IPS-NIHi7 (cell line): ENCODE data around the gene MAD1L1.

ENCODE experiments used
- DNase-seq: peaks from one replicate; pipeline ENCODE4 v3.0.0; 2012; ENCODE audit warnings: mixed read lengths; ENCODE audit errors: extremely low spot score

Gene MAD1L1

DNA sequence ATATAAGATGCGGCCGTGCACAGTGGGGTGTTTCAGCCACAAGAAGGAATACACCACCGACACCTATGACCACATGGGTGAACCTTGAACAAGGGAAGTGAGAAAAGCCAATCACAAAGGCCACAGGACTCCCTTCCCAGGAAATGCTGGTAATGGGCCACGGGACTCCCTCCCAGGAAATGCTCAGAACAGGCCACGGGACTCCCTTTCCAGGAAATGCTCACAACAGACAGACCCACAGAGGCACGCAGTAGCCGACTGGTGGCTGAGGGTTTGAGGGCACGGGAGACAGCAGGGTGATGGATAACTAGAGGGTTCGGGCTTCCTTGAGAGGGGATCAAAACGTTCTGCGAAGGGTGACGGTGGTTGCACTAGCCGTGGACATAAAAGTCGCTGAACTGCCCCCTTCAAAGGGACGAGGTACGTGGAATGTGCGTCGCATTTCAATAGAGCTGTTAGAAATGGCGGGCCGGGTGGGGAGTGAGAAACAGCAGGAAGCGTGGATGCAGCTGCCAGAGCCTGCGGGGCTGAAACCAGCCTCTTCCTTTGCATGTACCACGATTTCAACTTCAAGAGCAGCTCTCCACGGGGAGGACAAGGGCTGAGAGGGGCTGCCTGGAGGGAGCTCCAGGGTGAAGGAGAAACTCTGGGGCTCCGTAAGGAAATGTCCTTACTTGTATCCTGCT is 288.7 kb downstream of the MAD1L1 start:
- no peak for DNase-seq

DNA sequence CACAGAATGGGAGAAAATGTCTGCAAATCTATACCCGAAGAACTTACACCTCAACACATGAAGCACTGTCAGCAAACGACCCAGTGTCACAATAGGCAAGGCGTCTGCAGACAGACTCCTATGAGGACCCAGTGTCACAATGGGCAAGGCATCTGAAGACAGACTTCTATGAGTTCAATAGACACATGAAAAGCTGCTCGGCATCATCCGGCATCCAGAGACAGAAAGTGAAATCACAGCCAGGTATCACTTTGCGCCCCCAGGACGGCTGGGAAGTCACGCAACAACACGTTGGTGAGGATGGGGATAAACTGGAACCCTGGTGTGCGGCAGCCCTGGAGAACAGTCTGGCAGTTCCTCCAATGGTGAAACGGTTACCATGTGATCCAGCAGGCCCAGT is 289.4 kb downstream of the MAD1L1 start:
- DNase-seq = no peak

DNA sequence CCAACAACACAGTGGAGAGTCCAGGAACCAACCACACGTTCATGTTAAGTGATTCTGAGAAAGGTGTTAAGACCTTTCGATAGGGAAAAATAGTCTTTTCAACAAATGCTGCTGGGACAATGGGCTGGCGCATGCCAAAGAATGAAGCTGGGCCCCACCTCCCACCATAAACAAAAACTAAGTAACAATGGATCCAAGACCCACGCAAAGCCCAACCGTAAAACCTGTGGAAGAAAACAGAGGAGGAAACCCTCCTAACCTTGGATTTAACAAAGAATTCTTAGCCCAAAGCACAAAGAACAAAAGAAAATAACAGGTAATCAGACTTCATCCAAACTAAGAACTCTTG is 289.8 kb downstream of the MAD1L1 start:
- no peak for DNase-seq

DNA sequence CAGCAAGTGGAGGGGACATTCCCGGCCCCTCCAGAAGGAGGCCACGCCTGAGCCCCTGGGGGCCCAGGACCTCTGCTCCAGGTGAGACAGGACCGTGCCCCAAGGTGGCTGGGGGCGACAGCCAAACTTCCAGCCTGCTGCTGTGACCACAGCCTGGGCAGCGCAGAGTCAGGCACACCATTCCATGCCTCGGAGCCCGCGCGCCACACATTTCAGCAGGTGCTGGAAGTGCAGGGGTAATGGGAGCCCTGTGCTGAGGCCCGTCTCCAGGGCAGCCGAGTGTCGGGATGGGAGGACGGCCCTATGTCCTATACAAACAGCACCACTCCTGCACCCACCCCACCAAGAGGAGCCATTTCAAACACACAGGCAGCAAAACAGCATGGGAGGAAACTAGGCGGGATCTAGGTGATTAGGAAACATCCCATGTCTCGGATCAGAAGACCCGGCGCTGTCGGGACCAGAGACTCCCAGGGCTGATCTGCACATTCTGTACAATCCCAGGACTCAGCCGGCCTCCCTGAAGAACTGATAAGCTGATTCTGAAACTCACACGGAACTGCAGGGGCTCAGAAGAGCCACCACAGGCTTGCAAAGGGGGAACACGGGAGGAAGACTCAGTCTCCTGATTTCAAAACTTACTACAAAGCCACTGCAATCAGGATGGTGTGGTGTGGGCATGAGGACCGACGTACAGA is 290.4 kb downstream of the MAD1L1 start:
- no peak for DNase-seq

DNA sequence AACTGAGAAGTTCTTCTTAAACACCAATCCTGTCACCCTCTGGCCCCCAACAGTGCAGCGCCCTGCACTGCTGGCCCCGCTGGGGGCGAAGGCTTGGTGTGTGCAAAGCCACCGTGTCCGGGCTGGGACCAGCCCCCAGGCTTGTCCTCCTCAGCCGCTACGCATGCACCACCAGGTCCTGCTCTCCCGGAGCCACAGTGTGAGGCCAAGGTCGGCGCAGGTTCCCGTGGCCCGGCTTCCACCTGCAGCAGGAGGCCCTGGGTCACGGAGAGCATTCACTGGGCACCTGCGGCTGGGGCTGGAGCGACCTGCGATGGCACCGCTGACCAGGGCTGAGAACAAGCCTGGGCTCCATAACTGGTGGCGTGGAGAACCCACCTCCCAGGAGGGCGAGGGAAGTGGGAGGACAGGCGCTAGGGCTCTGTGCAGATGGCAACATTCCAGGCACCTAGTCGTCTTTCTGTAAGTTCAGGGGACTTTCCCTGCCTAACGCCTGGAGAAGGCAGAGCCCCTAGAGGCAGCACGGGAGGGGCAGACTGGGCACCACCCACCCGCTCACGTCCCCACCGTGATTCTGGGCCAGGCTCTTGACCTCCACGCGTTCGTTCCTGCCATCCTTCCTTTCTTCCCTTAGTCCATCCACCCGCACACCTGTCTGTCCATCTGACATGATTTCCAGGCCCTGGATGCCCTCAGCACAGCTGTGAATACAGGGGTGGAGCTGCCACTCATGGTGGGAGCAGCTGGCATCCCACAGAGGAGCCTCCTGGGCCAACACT is 291.1 kb downstream of the MAD1L1 start:
- DNase-seq = no peak

DNA sequence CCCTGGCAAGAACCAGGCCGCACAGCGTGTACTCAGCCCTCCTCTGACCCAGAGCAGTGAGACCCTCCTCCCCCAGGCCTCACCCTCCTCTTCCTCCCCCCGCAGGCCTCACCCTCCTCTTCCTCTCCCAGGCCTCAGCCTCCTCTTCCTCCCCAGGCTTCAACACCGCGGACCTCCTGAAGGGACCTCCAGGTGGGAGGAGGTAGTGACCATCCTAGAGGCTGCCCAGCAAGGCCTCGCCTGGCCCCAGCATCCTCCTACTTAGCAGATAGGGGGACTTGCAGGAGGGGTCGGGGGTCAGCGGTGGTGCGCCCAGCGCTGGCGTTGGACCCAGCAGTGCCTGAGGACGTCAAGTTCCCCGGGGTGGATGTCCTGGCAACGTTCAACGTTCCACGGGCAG is 291.9 kb downstream of the MAD1L1 start:
- no peak for DNase-seq

DNA sequence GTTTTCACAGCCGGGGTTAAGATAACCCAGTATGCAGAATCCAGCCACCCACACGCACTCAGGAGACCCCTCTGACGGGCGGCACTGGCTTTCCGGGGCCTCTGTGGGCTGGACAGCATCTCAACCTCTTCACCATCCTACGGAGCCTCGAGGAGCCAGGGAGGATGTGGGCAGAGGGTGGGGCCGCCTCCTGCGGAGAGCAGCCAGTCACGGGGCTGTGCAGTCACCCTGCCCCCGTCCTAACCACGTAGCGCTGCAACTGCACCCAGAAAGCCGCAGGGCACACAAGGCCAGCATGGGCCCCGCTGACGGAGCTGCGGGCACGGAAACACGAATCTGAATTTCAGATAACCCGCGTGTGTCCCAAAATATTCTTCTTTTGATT is 292.4 kb downstream of the MAD1L1 start:
- DNase-seq = no peak

DNA sequence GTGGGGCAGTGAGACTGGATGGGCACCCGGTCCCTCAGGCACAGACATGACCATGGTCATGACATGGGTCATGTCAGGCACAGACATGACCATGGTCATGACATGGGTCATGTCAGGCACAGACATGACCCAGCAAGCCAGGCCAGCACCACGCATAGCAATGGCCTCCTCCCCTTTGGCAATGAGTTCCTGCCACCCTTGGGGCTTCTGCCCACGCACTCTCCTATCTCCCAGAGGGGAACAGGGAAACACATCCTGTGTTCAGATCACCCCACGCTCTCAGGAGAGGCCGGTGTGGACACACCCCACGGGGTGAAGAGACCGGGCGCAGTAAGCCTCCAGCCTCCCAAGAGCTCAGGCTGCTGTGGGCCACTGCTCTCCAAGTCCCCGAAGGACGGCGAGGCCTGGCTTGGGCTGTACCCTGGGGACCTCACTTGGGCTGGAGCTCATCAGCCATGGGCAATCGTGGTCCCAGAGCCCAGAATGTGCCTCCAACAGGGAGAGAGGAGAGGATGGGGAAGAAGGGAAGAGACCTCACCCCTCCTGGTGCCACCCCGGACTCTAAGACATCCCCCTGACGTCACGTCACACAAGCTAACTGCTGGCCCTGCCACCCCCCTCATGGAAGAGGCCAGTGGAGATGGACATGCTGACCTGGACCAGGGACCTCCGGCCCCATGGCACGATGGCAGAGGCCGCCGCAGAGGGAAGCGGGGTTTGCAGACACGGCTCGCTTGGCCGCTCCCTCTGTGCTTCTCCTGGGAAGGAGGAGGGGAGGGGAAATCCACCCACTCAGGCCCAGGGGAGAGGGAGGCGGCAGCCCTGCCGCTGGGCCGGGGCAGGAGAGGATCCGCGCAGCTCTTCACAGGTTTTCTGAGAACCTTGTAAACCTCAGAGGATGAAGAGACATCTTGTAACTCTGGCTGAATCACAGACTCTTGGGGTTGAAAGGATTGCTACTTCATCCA is 293.0 kb downstream of the MAD1L1 start:
- DNase-seq = no peak

DNA sequence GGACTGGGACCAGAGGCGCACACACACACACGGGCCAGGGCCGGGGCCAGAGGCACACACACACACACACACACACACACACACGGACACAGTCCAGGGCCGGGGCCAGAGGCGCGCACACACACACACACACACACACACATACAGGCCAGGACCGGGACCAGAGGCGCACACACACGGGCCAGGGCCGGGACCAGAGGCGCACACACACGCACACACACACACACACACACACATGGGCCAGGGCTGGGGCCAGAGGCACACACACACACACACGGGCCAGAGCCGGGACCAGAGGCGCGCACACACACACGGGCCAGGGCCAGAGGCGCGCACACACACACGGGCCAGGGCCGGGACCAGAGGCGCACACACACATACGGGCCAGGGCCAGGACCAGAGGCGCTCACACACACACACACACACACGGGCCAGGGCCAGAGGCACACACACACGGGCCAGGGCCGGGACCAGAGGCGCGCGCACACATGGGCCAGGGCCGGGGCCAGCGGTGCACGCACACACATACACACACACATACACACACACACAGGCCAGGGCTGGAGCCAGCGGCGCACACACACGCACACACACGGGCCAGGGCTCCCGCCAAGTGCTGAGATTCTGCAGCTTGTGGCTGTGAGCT is 293.8 kb downstream of the MAD1L1 start:
- DNase-seq = no peak

DNA sequence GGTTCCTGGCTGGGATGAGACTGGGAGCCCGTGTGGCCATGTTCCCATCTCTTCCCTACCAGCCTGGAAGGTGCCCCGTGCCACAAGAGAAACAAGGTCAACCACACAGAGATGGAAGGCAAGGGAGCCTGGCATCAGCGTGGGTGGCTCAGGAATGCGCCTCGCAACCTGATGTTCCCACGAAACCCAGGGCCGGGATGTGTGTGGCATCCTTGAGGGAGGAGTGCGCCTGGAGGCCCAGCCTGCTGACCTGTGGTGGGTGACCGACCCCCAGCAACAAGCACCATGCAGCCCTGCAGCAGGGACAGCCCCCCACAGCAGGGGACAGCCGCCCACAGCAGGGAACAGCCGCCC is 295.5 kb downstream of the MAD1L1 start:
- no peak for DNase-seq

DNA sequence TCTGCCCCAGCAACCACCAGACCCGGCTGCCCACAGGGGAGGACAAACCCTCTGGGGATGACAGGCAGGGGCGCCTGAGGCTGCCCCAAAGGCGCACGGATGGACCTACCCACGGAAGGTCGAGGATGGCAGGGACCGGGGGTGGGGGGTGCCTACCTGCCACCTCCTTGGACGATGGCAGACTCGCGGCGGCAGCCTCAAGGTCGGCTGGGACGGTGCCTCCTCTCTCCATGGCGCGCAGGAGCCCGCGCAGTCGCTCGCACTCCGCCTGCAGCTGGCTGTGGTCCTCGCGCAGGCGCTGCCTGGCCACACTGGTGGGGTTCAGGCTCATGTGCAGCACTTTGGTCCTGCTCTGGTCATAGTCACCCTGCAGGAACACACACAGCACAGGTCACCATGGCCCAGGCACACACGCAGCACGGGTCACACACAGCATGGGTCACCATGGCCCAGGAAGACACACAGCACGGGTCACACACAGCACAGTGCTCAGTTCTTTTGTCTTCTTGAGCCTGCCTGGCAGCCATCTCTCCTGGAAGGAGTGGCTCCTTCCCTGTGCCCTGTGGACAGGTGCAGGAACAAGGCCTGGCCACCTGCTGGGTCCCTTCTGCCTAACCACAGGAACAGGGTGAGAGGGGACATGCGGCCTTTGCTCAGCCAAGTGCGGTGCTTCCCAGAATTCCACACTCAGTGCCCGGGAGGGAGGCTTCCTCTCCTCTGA is 296.1 kb downstream of the MAD1L1 start:
- no peak for DNase-seq

DNA sequence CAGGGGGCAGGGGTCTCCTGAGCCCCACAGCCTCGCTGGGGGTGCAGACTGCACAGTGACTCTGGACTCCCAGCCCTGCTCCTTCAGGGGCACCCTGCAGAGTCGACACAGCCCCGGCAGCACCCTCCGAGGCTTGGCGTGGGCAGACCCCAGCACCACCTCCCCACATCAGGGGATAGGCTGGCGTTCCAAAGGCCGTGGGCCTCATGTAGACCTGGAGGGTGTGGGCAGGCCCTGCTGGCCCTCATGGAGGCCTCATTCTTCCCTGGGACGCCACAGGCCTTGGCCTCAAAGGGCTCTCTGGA is 296.8 kb downstream of the MAD1L1 start:
- no peak for DNase-seq

DNA sequence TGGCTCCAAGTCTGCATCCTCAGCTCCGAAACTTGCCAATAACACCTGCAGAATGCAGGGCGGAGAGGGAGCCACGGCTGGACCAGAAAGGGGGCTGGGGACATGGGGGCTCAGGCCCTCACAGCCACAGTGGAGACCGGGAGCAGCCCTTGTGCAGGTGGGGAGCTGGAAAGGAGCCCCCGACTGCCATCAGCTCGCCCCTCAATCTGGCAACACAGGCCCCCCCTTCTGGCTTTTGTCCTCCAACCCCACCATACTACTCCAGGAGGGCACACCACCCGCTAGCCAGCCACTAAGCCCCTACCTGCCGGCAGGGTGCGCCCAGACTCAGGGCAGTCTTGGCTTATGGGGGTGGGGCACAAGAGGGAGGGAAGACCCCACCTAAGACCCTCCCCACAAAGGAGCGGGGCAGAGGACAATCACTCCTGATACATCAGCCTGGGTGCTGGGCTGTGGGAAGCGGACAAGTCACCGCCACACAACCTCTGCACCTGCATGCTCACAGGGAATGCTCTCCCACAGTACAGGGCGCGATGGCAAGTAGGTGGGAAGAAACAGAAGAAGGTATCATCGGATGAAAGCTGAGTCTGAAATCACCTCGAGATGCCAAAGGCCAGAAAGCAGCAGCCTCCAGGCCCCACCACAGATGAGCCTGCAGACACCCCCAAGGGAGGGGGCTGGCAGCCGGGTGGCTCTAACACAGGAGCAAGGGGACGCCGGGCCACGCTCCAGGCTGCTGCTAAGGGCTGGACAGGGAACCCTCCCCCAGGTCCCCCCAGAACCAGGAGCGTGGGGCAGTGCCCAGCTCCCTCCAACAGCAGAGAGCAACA is 297.4 kb downstream of the MAD1L1 start:
- DNase-seq = no peak

DNA sequence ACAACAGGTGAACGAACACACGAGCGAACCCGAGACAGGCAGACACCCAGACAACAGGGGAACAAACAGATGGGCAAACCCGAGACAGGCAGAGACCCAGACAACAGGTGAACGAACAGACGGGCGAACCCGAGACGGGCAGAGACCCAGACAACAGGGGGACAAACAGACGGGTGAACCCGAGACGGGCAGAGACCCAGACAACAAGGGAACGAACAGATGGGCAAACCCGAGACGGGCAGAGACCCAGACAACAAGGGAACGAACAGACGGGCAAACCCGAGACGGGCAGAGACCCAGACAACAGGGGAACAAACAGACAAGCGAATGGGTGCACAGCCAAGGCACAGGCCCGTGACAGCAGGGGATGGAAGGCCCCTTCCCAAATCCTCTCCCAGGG is 298.0 kb downstream of the MAD1L1 start:
- DNase-seq = no peak

DNA sequence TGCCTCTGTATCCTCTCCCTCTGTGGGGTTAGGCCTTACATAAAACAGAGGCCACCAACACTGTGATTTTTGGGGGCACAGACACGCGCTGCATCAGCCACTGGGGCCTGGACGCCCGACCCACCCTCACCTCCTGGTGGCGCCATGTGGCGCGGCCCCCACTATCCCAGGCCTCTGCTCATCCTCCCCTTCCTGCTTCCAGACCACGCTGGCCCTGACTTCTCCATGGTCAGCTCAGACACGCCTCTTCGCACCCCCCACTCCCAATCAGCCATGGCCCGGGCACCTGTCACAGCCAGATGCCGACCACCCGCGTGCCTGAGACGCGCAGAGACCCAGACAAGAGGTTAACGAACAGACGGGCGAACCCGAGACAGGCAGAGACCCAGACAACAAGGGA is 298.7 kb downstream of the MAD1L1 start:
- peak; percentile 52 for DNase-seq

DNA sequence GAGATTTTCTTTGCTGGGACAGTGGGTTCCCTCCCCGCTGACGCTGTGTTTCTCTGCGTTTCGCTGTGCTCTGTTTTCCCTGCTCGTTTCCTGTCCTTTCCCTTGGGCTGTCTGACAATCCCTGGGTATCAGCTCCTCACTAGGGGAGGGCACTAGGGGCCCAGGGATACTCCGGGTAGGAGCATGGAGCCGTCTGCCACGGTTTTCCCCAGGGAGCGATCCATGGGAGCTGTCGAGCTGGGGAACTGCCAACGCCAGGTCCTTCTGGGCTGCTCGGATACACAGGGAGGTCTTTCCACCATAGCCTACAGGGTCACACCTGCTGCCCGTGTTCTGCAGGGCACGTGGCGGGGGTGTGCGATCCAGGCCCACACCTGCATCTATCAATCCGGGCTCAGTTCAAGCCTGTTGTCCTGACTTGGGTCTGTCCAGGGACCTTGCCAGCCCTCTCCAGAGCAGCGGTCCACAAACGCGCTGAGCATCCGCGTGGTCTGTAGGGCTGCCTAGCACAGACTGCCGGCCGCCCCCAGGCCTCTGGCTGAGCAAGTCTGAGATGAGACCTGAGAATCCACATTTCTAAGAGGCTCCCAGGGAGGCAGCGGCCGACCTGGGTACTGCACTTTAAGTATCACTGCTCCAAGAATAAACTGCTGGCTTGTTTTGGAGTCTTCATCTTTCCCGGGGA is 299.5 kb downstream of the MAD1L1 start:
- no peak for DNase-seq

DNA sequence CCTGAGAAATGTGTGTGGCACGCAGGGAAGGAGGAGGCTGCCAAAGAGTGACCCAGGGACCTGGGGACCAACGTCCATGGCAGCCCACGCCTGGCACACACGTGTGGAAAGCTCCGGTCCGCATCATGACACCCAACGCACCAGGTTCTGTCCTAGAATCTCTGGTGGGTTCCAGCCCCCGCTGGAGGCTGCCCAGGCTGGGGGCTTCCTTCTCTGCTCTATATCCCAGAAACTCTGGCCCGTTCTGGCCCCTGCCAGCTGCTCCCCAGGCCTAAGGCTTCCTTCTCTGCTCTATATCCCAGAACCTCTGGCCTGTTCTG is 300.8 kb downstream of the MAD1L1 start:
- no peak for DNase-seq

DNA sequence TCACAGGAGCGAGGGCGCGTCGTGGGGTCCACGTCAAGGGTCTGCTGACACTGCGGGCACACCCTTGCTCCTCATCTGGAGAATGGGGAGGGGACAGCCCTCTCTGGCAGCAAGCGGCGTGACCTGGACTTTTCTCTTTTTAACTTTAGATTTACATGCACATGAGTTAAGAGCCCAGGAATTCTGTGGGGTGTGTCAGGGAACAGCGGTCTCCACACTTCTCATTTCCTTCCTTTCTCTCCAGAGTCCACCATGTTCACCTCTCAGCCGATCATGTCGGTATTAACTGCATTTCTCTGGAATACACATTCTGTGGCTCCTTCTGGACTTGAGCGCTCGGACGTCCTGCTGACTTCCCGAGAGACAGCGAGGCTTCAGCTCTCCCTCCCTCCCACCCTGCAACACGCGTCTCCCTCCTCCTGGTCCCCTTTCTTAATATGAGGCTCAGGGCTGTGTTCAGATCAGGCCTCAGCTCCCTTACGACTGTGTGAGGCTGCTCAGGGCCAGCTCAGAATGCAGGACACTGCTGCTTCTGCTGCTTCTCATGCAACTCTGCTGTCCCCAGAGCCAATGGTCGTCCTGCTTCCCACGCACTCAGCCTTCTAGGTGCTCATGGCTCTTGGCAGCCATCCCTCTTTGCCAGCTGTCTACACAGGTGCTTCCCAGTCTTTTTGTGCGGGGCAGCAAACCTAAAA is 301.3 kb downstream of the MAD1L1 start:
- no peak for DNase-seq
